Stomach (tissue), 9 donors: ENCODE results near the gene GET3. TPM values are rescaled to one million over a fixed set of nuclear protein-coding genes. Genes with fewer than 3 reads are reported as not detected.

ENCODE experiments used
- DNase-seq, 2 donors: peaks; one replicate each; pipeline versions ENCODE4 v3.0.0 to v3.0.0-alpha.2; 2013 to 2019
- H3K27ac ChIP-seq, 5 donors: fragments of 200-600 bp in 4 of 5; sonication (generic) in 4 of 5; one replicate each; pipeline ENCODE4 v1.5.1; 2013 to 2019; ENCODE audit warnings: mild to moderate bottlenecking in 1 of 5, moderate library complexity in 1 of 5
- H3K27me3 ChIP-seq, 3 donors: fragments of 200-600 bp; sonication (generic); one replicate each; pipeline ENCODE4 v1.5.1; 2017 to 2019; ENCODE audit warnings: mixed run types in 1 of 3
- H3K36me3 ChIP-seq, 4 donors: fragments of 200-600 bp; sonication (generic); 1 replicate in 3 of 4; 2 replicates in 1 of 4; pipeline ENCODE4 v1.5.1; 2016 to 2019
- H3K4me1 ChIP-seq, 4 donors: fragments of 200-600 bp; sonication (generic); one replicate each; pipeline ENCODE4 v1.5.1; 2016 to 2019
- H3K4me3 ChIP-seq, 4 donors: fragments of 200-600 bp; sonication (generic) in 3 of 4; one replicate each; pipeline ENCODE4 v1.5.1; 2016 to 2019; ENCODE audit warnings: mild to moderate bottlenecking in 1 of 4
- H3K9me3 ChIP-seq, 4 donors: fragments of 200-600 bp; sonication (generic); one replicate each; pipeline ENCODE4 v1.5.1; 2016 to 2019
- EP300 ChIP-seq: sonication (generic); formaldehyde crosslinking; IDR thresholded peaks from one replicate; pipeline ENCODE4 v1.6.1; 2017; ENCODE audit warnings: antibody characterized with exemption
- POLR2A ChIP-seq, 4 donors: fragments of 450-650 bp; IDR thresholded peaks; one replicate each; pipeline ENCODE4 v1.6.1; 2016; ENCODE audit warnings: antibody characterized with exemption in 4 of 4, control low read depth in 2 of 4, mild to moderate bottlenecking in 1 of 4, moderate library complexity in 1 of 4
- POLR2AphosphoS5 ChIP-seq, 3 donors: sonication (generic); formaldehyde crosslinking; IDR thresholded peaks; one replicate each; pipeline ENCODE4 v1.6.1; 2016; ENCODE audit warnings: antibody characterized with exemption in 3 of 3
- WGBS, 5 donors: extraction: QIAGEN DNeasy Blood & Tissue Kit in 3 of 5; methylation state at CpG; one replicate each; pipeline versions ENCODE4 v1.1.5 to v1.1.7; 2013 to 2018; 5-methylcytosine and 5-hydroxymethylcytosine counted together
- intact Hi-C: fragments of 100-400 bp; cut with DNase I; formaldehyde crosslinking; loops from one replicate; pipeline ENCODE4 v1.15.1; 2023; ENCODE audit warnings: low total_unique reads
- polyA plus RNA-seq, 3 donors: library from polyadenylated mRNA; stranded (reverse); fragments of 200-250 nt; gene quantifications; one replicate each; pipeline ENCODE4 v1.2.3, GENCODE V29; 2013
- total RNA-seq, 5 donors: library from RNA; depleted of rRNA; stranded (reverse); fragments of >200 nt; gene quantifications; one replicate each; pipeline versions ENCODE4 v1.1.0 to v1.2.3, GENCODE V29; 2014 to 2016
- TF ChIP-seq, protein P1 (sequence below), 7 experiments: fragments of 450-650 bp in 4 of 7; fragments of 200-600 bp in 3 of 7; sonication (generic) in 3 of 7; IDR thresholded peaks; one replicate each; pipeline ENCODE4 v1.5.1; 2016 to 2019; ENCODE audit warnings: antibody characterized with exemption in 7 of 7, control low read depth in 2 of 7, mild to moderate bottlenecking in 1 of 7
- donor health status: healthy with polysubstance abuse.
- donor health status: Bipolar disorder and iron deficiency.
- donor health status: healthy.

Gene GET3
- total and polyA plus RNA-seq, 8 donors, result 0.89 to 90.4 (median 21.8) TPM

DNA sequence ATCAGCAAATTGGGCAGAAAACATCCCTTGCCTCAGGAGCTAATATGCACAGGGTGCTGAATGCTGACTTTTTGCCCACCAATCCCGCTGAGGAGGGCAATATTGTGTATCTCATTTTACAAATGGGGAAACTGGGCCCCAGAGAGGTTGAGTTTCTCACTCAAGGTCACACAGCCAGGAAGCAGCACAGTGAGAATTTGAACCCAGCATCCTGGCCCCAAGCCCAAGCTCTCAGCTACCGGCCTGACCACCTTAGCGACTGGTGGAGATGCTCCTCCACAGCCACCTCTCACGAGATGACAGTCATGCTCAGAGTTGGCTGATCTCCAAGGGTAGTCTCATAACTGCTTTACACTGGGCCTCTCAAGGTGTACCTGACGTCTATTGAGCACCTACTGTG lies 44.3 kb upstream of the GET3 start:
- H3K4me3 ChIP-seq, result no peak overlapping the region
- TF ChIP-seq POLR2A (IDR thresholded peaks at IDR 0.05), result no peak
- TF ChIP-seq EP300, result no peak
- no peak for TF ChIP-seq POLR2AphosphoS5 (IDR thresholded peaks at IDR 0.05)
- TF ChIP-seq, protein P1, sequence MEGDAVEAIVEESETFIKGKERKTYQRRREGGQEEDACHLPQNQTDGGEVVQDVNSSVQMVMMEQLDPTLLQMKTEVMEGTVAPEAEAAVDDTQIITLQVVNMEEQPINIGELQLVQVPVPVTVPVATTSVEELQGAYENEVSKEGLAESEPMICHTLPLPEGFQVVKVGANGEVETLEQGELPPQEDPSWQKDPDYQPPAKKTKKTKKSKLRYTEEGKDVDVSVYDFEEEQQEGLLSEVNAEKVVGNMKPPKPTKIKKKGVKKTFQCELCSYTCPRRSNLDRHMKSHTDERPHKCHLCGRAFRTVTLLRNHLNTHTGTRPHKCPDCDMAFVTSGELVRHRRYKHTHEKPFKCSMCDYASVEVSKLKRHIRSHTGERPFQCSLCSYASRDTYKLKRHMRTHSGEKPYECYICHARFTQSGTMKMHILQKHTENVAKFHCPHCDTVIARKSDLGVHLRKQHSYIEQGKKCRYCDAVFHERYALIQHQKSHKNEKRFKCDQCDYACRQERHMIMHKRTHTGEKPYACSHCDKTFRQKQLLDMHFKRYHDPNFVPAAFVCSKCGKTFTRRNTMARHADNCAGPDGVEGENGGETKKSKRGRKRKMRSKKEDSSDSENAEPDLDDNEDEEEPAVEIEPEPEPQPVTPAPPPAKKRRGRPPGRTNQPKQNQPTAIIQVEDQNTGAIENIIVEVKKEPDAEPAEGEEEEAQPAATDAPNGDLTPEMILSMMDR (IDR thresholded peaks at IDR 0.05), result no peak
- intact Hi-C loops, result no loop called here
- H3K27me3 ChIP-seq, result no peaks in the 10 kb centered on the region
- no peaks in the 10 kb centered on the region for H3K9me3 ChIP-seq
- 86 to 91% (median 88%) methylated on average over 5 of the region's 5 CpGs for WGBS, 5 donors
- H3K4me1 ChIP-seq, result peaks cover 16 to 29% (median 28%) of the 10 kb centered on the region in 4 donors
- peak in 1 of 2 donors; percentile 5 for DNase-seq
- H3K36me3 ChIP-seq, result peaks cover 0 to 17% (median 9%) of the 10 kb centered on the region in 4 donors
- H3K27ac ChIP-seq, result no peak overlapping the region

DNA sequence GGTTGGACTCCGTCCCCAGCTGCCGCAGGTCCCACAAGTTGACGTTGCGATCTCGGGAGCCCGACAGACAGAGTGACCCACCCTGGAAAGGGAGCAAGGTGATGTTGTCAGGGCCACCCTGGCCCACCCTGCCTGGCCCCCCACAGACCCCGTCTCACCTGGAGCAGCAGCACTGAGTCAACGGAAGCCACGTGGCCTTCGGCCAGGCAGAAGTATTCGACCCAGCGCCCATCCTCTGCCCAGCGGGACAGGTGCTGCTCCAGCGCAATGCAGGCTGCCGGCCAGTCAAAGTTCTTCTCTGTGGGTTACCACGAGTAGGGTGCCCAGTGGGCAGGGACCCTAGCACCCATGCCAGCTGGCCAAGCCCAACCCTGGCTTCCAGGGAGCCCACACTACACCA lies 42.7 kb upstream of the GET3 start:
- no peak for TF ChIP-seq EP300
- TF ChIP-seq, protein P1 (IDR thresholded peaks at IDR 0.05), result no peak
- TF ChIP-seq POLR2AphosphoS5 (IDR thresholded peaks at IDR 0.05), result no peak
- TF ChIP-seq POLR2A (IDR thresholded peaks at IDR 0.05), result no peak
- Histone ChIP-seq H3K9me3 (no peaks in the 10 kb centered on the region), H3K27me3 (no peaks in the 10 kb centered on the region), H3K27ac (no peak overlapping the region), H3K4me3 (no peak overlapping the region), H3K36me3 (peaks cover 0 to 16% (median 13%) of the 10 kb centered on the region in 4 donors), H3K4me1 (peaks cover 16 to 29% (median 28%) of the 10 kb centered on the region in 4 donors)
- peak in 1 of 2 donors; percentile 6 for DNase-seq
- intact Hi-C loops, result no loop called here
- 89 to 95% (median 91%) methylated on average over 15 to 16 of the region's 16 CpGs for WGBS, 5 donors

DNA sequence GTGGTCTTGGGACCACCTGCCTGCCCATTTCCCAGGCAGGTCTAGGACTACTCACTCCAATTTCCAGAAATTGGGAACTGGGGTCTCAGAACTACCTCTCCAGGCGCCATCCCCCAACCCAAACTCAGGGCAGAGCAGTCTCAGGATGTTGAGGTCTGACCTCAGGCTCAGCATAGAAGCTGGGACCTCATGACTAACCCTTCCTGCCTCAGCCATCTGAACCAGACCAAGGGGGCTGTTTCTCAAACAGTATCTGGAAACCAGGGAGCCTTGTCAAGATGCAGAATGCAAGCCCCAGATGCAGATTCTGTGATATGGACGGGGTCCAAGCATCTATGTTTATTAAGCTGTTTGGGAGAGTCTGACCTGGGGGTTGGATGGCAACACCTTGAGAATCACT lies 42.2 kb upstream of the GET3 start:
- no peak for DNase-seq
- Histone ChIP-seq H3K4me1 (peaks cover 16 to 29% (median 28%) of the 10 kb centered on the region in 4 donors), H3K27ac (no peak overlapping the region), H3K4me3 (peak overlapping the region in 1 of 4 donors; percentile 96), H3K27me3 (no peaks in the 10 kb centered on the region), H3K9me3 (no peaks in the 10 kb centered on the region), H3K36me3 (peaks cover 0 to 20% (median 16%) of the 10 kb centered on the region in 4 donors)
- 64 to 74% (median 70%) methylated on average over 2 of the region's 2 CpGs for WGBS, 5 donors
- TF ChIP-seq EP300 (no peak), POLR2AphosphoS5 (IDR thresholded peaks at IDR 0.05) (no peak)
- intact Hi-C loops, result no loop called here

DNA sequence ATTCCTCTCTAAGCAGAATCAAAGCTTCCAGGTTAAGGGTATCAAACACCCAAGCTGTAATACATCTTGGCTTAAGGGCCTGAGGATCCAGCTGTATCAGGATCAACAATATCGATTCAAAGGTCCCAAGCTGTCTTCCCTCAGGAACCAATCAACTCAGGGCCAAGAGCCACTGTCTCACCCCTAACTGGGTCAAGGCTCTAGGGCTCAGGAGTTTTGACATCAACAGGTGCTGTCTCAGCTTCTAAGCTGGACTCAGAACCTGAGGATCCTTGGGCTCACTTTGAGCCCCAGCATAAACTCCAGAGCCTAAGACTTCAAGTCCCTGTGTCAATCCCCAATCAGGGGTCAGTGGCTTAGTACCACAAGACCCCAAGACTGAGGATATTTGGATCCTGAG lies 41.8 kb upstream of the GET3 start:
- peaks cover 16 to 29% (median 28%) of the 10 kb centered on the region in 4 donors for H3K4me1 ChIP-seq
- WGBS, 5 donors, result 66 to 80% (median 67%) methylated on average over 1 of the region's 1 CpG
- no peaks in the 10 kb centered on the region for H3K27me3 ChIP-seq
- TF ChIP-seq, protein P1 (IDR thresholded peaks at IDR 0.05), result no peak
- TF ChIP-seq POLR2A (IDR thresholded peaks at IDR 0.05) (no peak), EP300 (no peak), POLR2AphosphoS5 (IDR thresholded peaks at IDR 0.05) (no peak)
- no peak for DNase-seq
- peak overlapping the region; percentile 84 to 100 (median 96) for H3K4me3 ChIP-seq
- peaks cover 2 to 24% (median 20%) of the 10 kb centered on the region in 4 donors for H3K36me3 ChIP-seq
- H3K9me3 ChIP-seq, result no peaks in the 10 kb centered on the region
- intact Hi-C loops, result no loop called here
- peak overlapping the region in 1 of 5 donors; percentile 88 for H3K27ac ChIP-seq

DNA sequence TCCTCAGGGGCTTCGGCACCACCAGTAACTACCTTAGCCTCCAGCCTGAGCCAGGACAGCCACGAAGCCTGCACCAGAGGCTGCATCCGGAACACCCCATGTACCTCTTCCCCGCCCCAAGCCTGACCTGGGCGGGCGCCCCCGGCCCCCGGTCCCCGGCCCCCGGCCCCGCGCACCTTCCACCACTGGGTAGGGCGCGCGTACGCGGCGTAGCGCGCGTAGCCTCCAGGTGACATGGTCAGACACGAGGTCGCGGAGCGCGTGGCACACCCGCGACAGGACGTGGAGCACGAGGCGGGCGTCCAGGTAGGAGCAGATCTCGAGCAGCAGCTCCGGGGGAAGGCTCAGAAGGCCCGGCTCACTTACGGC lies 41.3 kb upstream of the GET3 start:
- no peaks in the 10 kb centered on the region for H3K27me3 ChIP-seq
- H3K9me3 ChIP-seq, result no peaks in the 10 kb centered on the region
- DNase-seq, result no peak
- H3K4me1 ChIP-seq, result peaks cover 16 to 29% (median 28%) of the 10 kb centered on the region in 4 donors
- TF ChIP-seq EP300 (no peak), POLR2A (IDR thresholded peaks at IDR 0.05) (no peak), POLR2AphosphoS5 (IDR thresholded peaks at IDR 0.05) (no peak)
- TF ChIP-seq, protein P1 (IDR thresholded peaks at IDR 0.05), result no peak
- H3K27ac ChIP-seq, result peak overlapping the region in 3 of 5 donors; percentile 88 to 91 (median 89)
- peak overlapping the region; percentile 84 to 100 (median 96) for H3K4me3 ChIP-seq
- intact Hi-C loops, result no loop called here
- peaks cover 7 to 29% (median 24%) of the 10 kb centered on the region in 4 donors for H3K36me3 ChIP-seq
- WGBS, 5 donors, result 2 to 16% (median 3%) methylated on average over 7 to 36 of the region's 36 CpGs
